Liver (tissue), 9 donors: ENCODE measurements around the gene RNU6-9. TPM values are rescaled to one million over a fixed set of nuclear protein-coding genes. Genes with fewer than 3 reads are reported as not detected.
A peak's percentile ranks its signal among the peaks of the same experiment; 100 is the strongest.

Source experiments
- DNase-seq: peaks from one replicate; pipeline ENCODE4 v3.0.0-alpha.2; 2017; ENCODE audit warnings: low spot score
- H3K27ac ChIP-seq, 2 donors: one replicate each; pipeline ENCODE4 v1.7.0; 2013; ENCODE audit warnings: inconsistent platforms in 2 of 2, low read length in 2 of 2, control low read depth in 1 of 2, low read depth in 1 of 2, mild to moderate bottlenecking in 1 of 2
- H3K27me3 ChIP-seq, 4 donors: one replicate each; pipeline versions ENCODE4 v1.6.1 to v1.7.0; 2013; ENCODE audit warnings: low read length in 3 of 4, inconsistent platforms in 1 of 4, mild to moderate bottlenecking in 1 of 4, moderate library complexity in 1 of 4; ENCODE audit not compliant: control insufficient read depth in 4 of 4, insufficient read depth in 4 of 4
- H3K36me3 ChIP-seq, 4 donors: one replicate each; pipeline versions ENCODE4 v1.6.1 to v1.7.0; 2013; ENCODE audit warnings: low read length in 3 of 4, mild to moderate bottlenecking in 3 of 4, low read depth in 1 of 4, moderate library complexity in 1 of 4; ENCODE audit not compliant: control insufficient read depth in 4 of 4, insufficient read depth in 3 of 4
- H3K4me1 ChIP-seq, 4 donors: one replicate each; pipeline versions ENCODE4 v1.6.1 to v1.7.0; 2013; ENCODE audit warnings: low read length in 3 of 4, mild to moderate bottlenecking in 3 of 4, moderate library complexity in 1 of 4; ENCODE audit not compliant: control insufficient read depth in 4 of 4, insufficient read depth in 4 of 4
- H3K4me3 ChIP-seq, 3 donors: one replicate each; pipeline versions ENCODE4 v1.6.1 to v1.7.0; 2013; ENCODE audit warnings: low read length in 3 of 3, control low read depth in 1 of 3, low read depth in 1 of 3, mild to moderate bottlenecking in 1 of 3
- H3K9ac ChIP-seq, 2 donors: one replicate each; pipeline ENCODE4 v1.7.0; 2013; ENCODE audit warnings: low read length in 2 of 2, mild to moderate bottlenecking in 2 of 2, moderate library complexity in 2 of 2, control low read depth in 1 of 2, low read depth in 1 of 2
- H3K9me3 ChIP-seq, 4 donors: one replicate each; pipeline versions ENCODE4 v1.6.1 to v1.7.0; 2013; ENCODE audit warnings: low read length in 3 of 4; ENCODE audit not compliant: control insufficient read depth in 4 of 4
- EGR1 ChIP-seq, 2 donors: IDR thresholded peaks; 2 replicates each; pipeline ENCODE4 v1.6.1; 2016 to 2018; ENCODE audit warnings: antibody characterized with exemption in 2 of 2, low read depth in 2 of 2
- FOXA1 ChIP-seq: IDR thresholded peaks from 2 replicates; pipeline ENCODE4 v1.6.1; 2016; ENCODE audit warnings: antibody characterized with exemption
- GABPA ChIP-seq, 2 donors: IDR thresholded peaks in 1 of 2; conservative IDR thresholded peaks in 1 of 2; 2 replicates each; pipeline ENCODE4 v1.6.1; 2016; ENCODE audit warnings: antibody characterized with exemption in 2 of 2, mild to moderate bottlenecking in 1 of 2, moderate library complexity in 1 of 2
- HNF4A ChIP-seq, 2 donors: conservative IDR thresholded peaks; 2 replicates each; pipeline ENCODE4 v1.6.1; 2016; ENCODE audit warnings: antibody characterized with exemption in 2 of 2, mild to moderate bottlenecking in 2 of 2
- HNF4G ChIP-seq: IDR thresholded peaks from 2 replicates; pipeline ENCODE4 v1.6.1; 2016; ENCODE audit warnings: antibody characterized with exemption
- NR2F2 ChIP-seq: IDR thresholded peaks from 2 replicates; pipeline ENCODE4 v1.6.1; 2016; ENCODE audit warnings: antibody characterized with exemption
- RAD21 ChIP-seq, 2 donors: IDR thresholded peaks; 2 replicates each; pipeline ENCODE4 v1.6.1; 2016; ENCODE audit warnings: antibody characterized with exemption in 2 of 2, mild to moderate bottlenecking in 2 of 2
- RXRA ChIP-seq, 2 donors: IDR thresholded peaks; 2 replicates each; pipeline ENCODE4 v1.6.1; 2017 to 2018; ENCODE audit warnings: antibody characterized with exemption in 2 of 2, mild to moderate bottlenecking in 1 of 2
- SP1 ChIP-seq: IDR thresholded peaks from 2 replicates; pipeline ENCODE4 v1.6.1; 2018; ENCODE audit warnings: antibody characterized with exemption, mild to moderate bottlenecking
- TAF1 ChIP-seq: conservative IDR thresholded peaks from 2 replicates; pipeline ENCODE4 v1.6.1; 2016; ENCODE audit warnings: antibody characterized with exemption, mild to moderate bottlenecking
- YY1 ChIP-seq: IDR thresholded peaks from 2 replicates; pipeline ENCODE4 v1.6.1; 2016; ENCODE audit warnings: antibody characterized with exemption, mild to moderate bottlenecking
- WGBS: extraction: QIAGEN DNeasy Blood & Tissue Kit; methylation state at CpG from one replicate; pipeline ENCODE4 v1.1.7; 2013; 5-methylcytosine and 5-hydroxymethylcytosine counted together
- polyA plus RNA-seq, 2 donors: library from polyadenylated mRNA; stranded (reverse) in 1 of 2; unstranded in 1 of 2; fragments of 200-250 nt in 1 of 2; fragments of >200 nt in 1 of 2; fragmentation: Nextera tagmentation in 1 of 2; extraction: Ambion mirVana in 1 of 2; gene quantifications; one replicate each; pipeline versions ENCODE4 v1.2.1 to v1.2.3, GENCODE V29; 2013 to 2015
- total RNA-seq, 2 donors: library from RNA; depleted of rRNA; stranded (reverse); fragments of >200 nt; gene quantifications; one replicate each; pipeline ENCODE4 v1.2.3, GENCODE V29; 2014
- TF ChIP-seq, protein P1 (sequence below): IDR thresholded peaks from 2 replicates; pipeline ENCODE4 v1.6.1; 2016; ENCODE audit warnings: antibody characterized with exemption
- TF ChIP-seq, protein P2 (sequence below): IDR thresholded peaks from 2 replicates; pipeline ENCODE4 v1.6.1; 2016; ENCODE audit warnings: antibody characterized with exemption
- TF ChIP-seq, protein P3 (sequence below): IDR thresholded peaks from 2 replicates; pipeline ENCODE4 v1.6.1; 2016; ENCODE audit warnings: antibody characterized with exemption
- TF ChIP-seq, protein P4 (sequence below): fragments of 150-350 bp; IDR thresholded peaks from 2 replicates; pipeline ENCODE4 v1.5.1; 2017; ENCODE audit warnings: improper control_type of control experiment, low read depth, low read length; ENCODE audit not compliant: missing input control
- donor health status: healthy.
- donor health status: healthy.
- donor health status: healthy.
- donor health status: healthy.
- donor health status: healthy.

The RNU6-9 gene
- total and polyA plus RNA-seq, 4 donors = not detected

DNA sequence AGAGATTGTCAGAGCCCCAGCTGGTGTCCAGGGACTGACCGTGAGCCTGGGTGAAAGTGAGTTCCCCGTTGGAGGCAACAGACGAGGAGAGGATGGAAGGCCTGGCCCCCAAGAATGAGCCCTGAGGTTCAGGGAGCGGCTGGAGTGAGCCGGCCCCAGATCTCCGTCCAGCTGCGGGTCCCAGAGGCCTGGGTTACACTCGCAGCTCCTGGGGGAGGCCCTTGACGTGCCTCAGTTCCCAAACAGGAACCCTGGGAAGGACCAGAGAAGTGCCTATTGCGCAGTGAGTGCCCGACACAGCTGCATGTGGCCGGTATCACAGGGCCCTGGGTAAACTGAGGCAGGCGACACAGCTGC is 42.3 kb upstream of the RNU6-9 start:
- H3K27ac ChIP-seq = peak overlapping the region; percentile 34 to 44
- H3K4me3 ChIP-seq = no peak overlapping the region
- WGBS = 42% methylated on average over 13 of the region's 13 CpGs
- peaks cover 0 to 2% (median 0%) of the 10 kb centered on the region in 4 donors for H3K27me3 ChIP-seq
- H3K9ac ChIP-seq = no peak overlapping the region
- no peaks in the 10 kb centered on the region for H3K9me3 ChIP-seq
- H3K36me3 ChIP-seq = no peaks in the 10 kb centered on the region
- DNase-seq = no peak
- H3K4me1 ChIP-seq = peaks cover 5 to 12% (median 8%) of the 10 kb centered on the region in 4 donors
- TF ChIP-seq YY1 = no peak
- no peak for TF ChIP-seq RAD21 (IDR thresholded peaks at IDR 0.05)
- TF ChIP-seq SP1 = no peak
- TF ChIP-seq RXRA (IDR thresholded peaks at IDR 0.05) = no peak
- TF ChIP-seq GABPA (IDR thresholded peaks at IDR 0.05 in 1 of 2, conservative IDR thresholded peaks at IDR 0.05 in 1 of 2) = no peak
- TF ChIP-seq, protein P1, sequence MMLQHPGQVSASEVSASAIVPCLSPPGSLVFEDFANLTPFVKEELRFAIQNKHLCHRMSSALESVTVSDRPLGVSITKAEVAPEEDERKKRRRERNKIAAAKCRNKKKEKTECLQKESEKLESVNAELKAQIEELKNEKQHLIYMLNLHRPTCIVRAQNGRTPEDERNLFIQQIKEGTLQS = no peak
- no peak for TF ChIP-seq TAF1
- TF ChIP-seq NR2F2 = no peak
- no peak for TF ChIP-seq EGR1 (IDR thresholded peaks at IDR 0.05; ENCODE audit: low read depth in 2 of 2)

DNA sequence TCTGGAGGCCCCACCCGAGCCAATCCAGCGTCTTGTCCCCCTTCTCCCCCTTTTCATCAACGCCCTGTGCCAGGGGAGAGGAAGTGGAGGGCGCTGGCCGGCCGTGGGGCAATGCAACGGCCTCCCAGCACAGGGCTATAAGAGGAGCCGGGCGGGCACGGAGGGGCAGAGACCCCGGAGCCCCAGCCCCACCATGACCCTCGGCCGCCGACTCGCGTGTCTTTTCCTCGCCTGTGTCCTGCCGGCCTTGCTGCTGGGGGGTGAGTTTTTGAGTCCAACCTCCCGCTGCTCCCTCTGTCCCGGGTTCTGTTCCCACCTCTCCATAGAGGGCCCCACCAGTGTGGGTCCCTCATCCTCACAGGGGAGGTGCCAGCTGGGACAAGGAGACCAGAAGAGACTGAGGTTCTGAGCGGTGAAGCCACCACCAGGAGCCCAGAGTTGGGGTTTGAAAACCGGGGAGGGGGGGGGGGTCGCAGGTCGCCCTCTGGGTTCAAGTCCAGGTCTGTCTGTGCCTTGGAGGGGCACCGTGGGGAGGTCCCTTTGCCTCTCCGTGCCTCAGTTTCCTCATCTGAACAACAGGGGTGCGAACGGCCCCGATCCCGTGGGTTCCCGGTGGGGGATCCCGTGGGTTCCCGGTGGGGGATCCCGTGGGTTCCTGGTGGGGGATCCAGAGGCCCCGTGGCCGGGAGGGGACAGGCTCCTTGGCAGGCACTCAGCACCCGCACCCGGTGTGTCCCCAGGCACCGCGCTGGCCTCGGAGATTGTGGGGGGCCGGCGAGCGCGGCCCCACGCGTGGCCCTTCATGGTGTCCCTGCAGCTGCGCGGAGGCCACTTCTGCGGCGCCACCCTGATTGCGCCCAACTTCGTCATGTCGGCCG is 40.9 kb upstream of the RNU6-9 start, which contains the start of gene ELANE:
Gene ELANE, plus strand, starts transcription at position 168 of the 878 bp plus-strand sequence. Its CDS starts 26 bp downstream, at position 194.
- no peaks in the 10 kb centered on the region for H3K27me3 ChIP-seq
- no peak within 1 kb of the TSS for H3K4me3 ChIP-seq
- no peak for DNase-seq
- H3K4me1 ChIP-seq = peaks cover 5 to 12% (median 8%) of the 10 kb centered on the region in 4 donors
- H3K27ac ChIP-seq = peak within 1 kb of the TSS; percentile 34 to 44
- H3K36me3 ChIP-seq = no peaks in the 10 kb centered on the region
- 68% methylated on average over 55 of the region's 55 CpGs for WGBS
- H3K9me3 ChIP-seq = no peaks in the 10 kb centered on the region
- H3K9ac ChIP-seq = no peak within 1 kb of the TSS
- TF ChIP-seq YY1 (no peak), GABPA (IDR thresholded peaks at IDR 0.05 in 1 of 2, conservative IDR thresholded peaks at IDR 0.05 in 1 of 2) (no peak), FOXA1 (no peak), HNF4G (no peak), TAF1 (no peak), NR2F2 (no peak), HNF4A (conservative IDR thresholded peaks at IDR 0.05) (no peak), EGR1 (IDR thresholded peaks at IDR 0.05; ENCODE audit: low read depth in 2 of 2) (no peak)
- TF ChIP-seq, protein P2, sequence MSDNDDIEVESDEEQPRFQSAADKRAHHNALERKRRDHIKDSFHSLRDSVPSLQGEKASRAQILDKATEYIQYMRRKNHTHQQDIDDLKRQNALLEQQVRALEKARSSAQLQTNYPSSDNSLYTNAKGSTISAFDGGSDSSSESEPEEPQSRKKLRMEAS = no peak
- TF ChIP-seq, protein P3, sequence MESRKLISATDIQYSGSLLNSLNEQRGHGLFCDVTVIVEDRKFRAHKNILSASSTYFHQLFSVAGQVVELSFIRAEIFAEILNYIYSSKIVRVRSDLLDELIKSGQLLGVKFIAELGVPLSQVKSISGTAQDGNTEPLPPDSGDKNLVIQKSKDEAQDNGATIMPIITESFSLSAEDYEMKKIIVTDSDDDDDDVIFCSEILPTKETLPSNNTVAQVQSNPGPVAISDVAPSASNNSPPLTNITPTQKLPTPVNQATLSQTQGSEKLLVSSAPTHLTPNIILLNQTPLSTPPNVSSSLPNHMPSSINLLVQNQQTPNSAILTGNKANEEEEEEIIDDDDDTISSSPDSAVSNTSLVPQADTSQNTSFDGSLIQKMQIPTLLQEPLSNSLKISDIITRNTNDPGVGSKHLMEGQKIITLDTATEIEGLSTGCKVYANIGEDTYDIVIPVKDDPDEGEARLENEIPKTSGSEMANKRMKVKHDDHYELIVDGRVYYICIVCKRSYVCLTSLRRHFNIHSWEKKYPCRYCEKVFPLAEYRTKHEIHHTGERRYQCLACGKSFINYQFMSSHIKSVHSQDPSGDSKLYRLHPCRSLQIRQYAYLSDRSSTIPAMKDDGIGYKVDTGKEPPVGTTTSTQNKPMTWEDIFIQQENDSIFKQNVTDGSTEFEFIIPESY = no peak
- TF ChIP-seq, protein P4, sequence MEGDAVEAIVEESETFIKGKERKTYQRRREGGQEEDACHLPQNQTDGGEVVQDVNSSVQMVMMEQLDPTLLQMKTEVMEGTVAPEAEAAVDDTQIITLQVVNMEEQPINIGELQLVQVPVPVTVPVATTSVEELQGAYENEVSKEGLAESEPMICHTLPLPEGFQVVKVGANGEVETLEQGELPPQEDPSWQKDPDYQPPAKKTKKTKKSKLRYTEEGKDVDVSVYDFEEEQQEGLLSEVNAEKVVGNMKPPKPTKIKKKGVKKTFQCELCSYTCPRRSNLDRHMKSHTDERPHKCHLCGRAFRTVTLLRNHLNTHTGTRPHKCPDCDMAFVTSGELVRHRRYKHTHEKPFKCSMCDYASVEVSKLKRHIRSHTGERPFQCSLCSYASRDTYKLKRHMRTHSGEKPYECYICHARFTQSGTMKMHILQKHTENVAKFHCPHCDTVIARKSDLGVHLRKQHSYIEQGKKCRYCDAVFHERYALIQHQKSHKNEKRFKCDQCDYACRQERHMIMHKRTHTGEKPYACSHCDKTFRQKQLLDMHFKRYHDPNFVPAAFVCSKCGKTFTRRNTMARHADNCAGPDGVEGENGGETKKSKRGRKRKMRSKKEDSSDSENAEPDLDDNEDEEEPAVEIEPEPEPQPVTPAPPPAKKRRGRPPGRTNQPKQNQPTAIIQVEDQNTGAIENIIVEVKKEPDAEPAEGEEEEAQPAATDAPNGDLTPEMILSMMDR = no peak
